ENCODE measurements around the gene MIP. TPM values are rescaled to one million over a fixed set of nuclear protein-coding genes. Genes with fewer than 3 reads are reported as not detected.
"Not testable (repeated sequence)": the region's sequence is repeated elsewhere in the genome, so short reads cannot be mapped to it uniquely, and the experiment has no call there.

Gene MIP
- total RNA-seq, 2 donors from 2014 or later, result 0.50 TPM; not detected in 1

GRCh38 chr12:56417739-56418138, 36.7 kb downstream of the MIP start:
- DNase-seq (no peak), ATAC-seq (no peak)
- intact Hi-C loops (cut with DNase I), result no loop called here

GRCh38 chr12:56414401-56414800, 40.1 kb downstream of the MIP start:
- DNase-seq (no peak), ATAC-seq (no peak)
- intact Hi-C loops (cut with DNase I), result no loop called here

GRCh38 chr12:56413392-56413791, 41.1 kb downstream of the MIP start:
- ATAC-seq (no peak), DNase-seq (no peak)
- intact Hi-C loops (cut with DNase I), result no loop called here

DNA sequence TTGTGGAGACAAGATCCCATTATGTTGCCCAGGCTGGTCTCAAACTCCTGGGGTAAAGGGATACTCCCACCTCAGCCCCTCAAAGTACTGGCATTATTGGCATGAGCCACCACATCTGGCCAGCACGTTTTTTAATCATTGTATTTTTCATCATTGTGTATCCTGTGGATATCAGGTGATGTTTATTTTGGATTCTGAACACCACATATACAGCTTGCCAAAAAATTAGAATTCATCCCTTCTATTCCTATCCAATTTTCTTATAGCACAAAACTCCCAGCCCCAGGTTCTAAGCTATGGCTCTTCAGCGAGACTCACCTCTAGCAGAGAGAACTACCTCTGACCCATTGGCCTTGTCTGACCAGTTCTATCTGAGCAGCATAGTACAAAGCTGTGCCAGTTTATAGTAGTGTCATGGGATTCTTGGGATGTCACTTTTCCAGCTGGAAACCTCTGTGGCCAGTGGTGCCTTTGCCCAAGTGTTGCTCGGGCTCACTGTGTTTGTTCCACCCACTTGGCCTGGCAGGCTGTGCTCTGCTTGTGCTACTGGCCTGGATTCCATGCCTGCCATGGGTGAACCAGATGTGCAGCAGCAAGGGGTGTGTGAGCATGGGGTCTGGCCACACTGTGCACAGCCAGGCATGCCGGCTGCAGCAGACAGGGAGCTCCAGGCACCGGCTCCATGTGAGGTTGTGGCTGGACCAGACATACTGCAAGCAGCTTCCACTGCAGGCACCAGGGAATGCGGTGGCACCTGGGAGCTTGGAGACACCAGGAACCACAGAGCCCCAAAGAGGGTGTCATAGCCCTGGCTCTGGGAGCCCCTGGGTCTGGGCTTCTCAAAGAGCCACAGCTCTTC, 42.4 kb downstream of the MIP start:
- DNase-seq (no peak), ATAC-seq (peak in 1 of 2 donors; percentile 83)
- intact Hi-C loops (cut with DNase I), result no loop called here

DNA sequence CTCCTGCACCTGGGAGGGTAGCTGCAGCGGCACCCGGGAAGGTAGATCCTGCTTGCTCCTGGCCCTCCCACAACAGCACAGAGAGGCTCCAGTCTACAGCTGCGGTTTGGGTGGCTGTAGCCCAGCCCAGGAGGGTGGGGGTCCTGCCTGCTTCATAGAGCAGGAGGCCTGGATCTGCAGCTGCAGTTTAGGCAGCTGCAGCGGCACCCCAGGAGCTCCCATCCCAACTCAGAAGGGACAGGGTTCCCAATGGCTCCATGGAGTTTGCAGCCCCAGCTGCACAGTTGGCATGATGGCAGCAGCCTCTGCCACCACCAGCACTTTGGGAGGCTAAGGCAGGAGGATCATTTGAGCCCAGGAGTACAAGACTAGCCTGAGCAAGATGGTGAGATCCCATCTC, 43.7 kb downstream of the MIP start:
- ATAC-seq (no peak), DNase-seq (no peak)
- intact Hi-C loops (cut with DNase I), result no loop called here

DNA sequence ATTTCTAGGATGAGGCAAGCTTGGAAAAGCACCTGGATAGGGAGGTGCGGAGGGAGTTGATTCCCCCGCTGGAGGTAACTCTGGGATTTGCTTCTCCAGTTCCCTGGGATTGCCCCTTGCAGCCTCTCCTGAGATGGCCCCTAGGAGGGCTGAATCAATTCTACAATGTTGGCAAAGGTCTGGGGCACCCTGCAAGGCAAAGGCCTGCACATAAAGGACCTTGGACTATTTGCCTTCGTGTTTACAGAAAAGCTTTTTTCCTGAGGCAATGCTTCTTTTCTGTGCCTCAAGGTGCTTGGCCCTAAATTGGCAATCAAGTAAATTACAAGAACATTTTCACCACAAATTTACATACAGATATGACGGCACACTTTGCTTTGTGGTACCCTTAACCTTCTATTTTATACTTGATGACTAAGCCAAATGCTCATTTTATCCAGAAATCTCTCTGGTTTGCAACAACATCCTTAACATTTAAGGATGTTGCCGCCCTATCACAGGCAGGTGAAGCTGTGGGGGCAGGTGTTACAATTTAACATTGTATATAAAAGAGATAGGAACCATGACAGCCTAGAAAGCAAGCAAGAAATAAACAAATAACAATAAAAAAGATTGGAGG, 45.5 kb downstream of the MIP start:
- no peak for DNase-seq
- intact Hi-C loops (cut with DNase I), result no loop called here
- ATAC-seq, result no peak

- ATAC-seq; intact Hi-C loops (cut with DNase I); DNase-seq: not testable (repeated sequence)
These were observed 50.2 kb downstream of the MIP start for GRCh38 chr12:56404227-56404626.

DNA sequence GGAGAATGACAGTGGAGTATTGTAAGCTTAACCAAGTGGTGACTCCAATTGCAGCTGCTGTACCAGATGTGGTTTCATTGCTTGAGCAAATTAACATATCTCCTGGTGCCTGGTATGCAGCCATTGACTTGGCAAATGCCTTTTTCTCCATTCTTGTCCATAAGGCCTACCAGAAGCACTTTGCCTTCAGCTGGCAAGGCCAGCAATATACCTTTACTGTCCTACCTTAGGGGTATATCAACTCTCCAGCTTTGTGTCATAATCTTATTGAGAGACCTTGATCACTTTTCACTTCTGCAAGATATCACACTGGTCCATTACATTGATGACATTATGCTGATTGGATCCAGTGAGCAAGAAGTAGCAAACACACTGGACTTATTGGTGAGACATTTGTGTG, 52.8 kb downstream of the MIP start:
- intact Hi-C loops (cut with DNase I); ATAC-seq; DNase-seq: not testable (repeated sequence)

DNA sequence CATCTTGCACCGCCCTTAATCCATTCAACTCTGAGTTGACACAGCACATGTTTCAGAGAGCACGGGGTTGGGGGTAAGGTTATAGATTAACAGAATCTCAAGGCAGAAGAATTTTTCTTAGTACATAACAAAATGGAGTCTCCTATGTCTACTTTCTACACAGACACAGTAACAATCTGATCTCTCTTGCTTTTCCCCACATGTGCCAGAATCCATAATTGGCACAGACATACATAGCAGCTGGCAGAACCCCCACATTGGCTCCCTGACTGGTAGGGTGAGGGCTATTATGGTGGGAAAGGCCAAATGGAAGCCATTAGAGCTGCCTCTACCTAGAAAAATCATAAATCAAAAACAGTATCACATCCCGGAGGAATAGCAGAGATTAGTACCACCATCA, 53.3 kb downstream of the MIP start:
- intact Hi-C loops (cut with DNase I); ATAC-seq; DNase-seq: not testable (repeated sequence)

Other genes starting within 250 kb of the MIP start
- 10 to 100 TPM; 42.8 to 49.4 TPM for gene RNF41, start 232.7 kb downstream of the MIP start, total RNA-seq
- 10 to 100 TPM; 19.4 to 21.7 TPM for gene NABP2, start 230.3 kb downstream of the MIP start, total RNA-seq
- not detected for gene SLC39A5, start 224.6 kb downstream of the MIP start, total RNA-seq
- gene ANKRD52, start 196.3 kb downstream of the MIP start, total RNA-seq, result 10 to 100 TPM; 20.3 to 24.1 TPM
- gene COQ10A, start 187.7 kb downstream of the MIP start, total RNA-seq, result 10 to 100 TPM; 76.2 to 98.3 TPM
- 100 to 1,000 TPM; 526 to 581 TPM for gene CS, start 154.3 kb downstream of the MIP start, total RNA-seq
- gene CNPY2, start 138.7 kb downstream of the MIP start, total RNA-seq, result 10 to 100 TPM; 54.1 to 60.7 TPM
- gene PAN2, start 120.7 kb downstream of the MIP start, total RNA-seq, result 10 to 100 TPM; 38.5 to 39.4 TPM
- gene IL23A, start 115.8 kb downstream of the MIP start, total RNA-seq, result not detected
- 10 to 100 TPM; 52.2 to 68.1 TPM for gene STAT2, start 94.5 kb downstream of the MIP start, total RNA-seq
- not detected for gene APOF, start 91.8 kb downstream of the MIP start, total RNA-seq
- gene TIMELESS, start 5.2 kb downstream of the MIP start, total RNA-seq, result 1 to 10 TPM; 3.3 to 4.0 TPM
- gene SPRYD4, start 13.9 kb upstream of the MIP start, total RNA-seq, result 1 to 10 TPM; 2.3 to 3.2 TPM
- under 1 TPM; 0.35 to 0.42 TPM for gene GLS2, start 33.5 kb upstream of the MIP start, total RNA-seq
- gene RBMS2, start 67.2 kb upstream of the MIP start, total RNA-seq, result 10 to 100 TPM; 32.6 to 40.7 TPM
- gene BAZ2A, start 175.7 kb upstream of the MIP start, total RNA-seq, result 10 to 100 TPM; 38.3 to 54.1 TPM
- gene ATP5F1B, start 191.3 kb upstream of the MIP start, total RNA-seq, result 1,000 to 10,000 TPM; 1,539 to 1,844 TPM
- gene PTGES3, start 233.6 kb upstream of the MIP start, total RNA-seq, result 100 to 1,000 TPM; 126 to 138 TPM

All from left cardiac atrium (tissue), 4 donors.